HUES6 (cell line): ENCODE data around the gene CALHM1.
"Not testable (repeated sequence)": the region's sequence is repeated elsewhere in the genome, so short reads cannot be mapped to it uniquely, and the experiment has no call there.

ENCODE experiments used
- H3K27ac ChIP-seq: 2 replicates; pipeline ENCODE4 v1.7.0; 2013; ENCODE audit warnings: low read depth, mild to moderate bottlenecking, low read length, inconsistent platforms
- H3K27me3 ChIP-seq: 2 replicates; pipeline ENCODE4 v1.6.1; 2013; ENCODE audit warnings: low read length; ENCODE audit not compliant: control insufficient read depth, insufficient read depth
- H3K36me3 ChIP-seq: 2 replicates; pipeline ENCODE4 v1.6.1; 2013; ENCODE audit warnings: low read length; ENCODE audit not compliant: control insufficient read depth, insufficient read depth
- H3K4me1 ChIP-seq: 2 replicates; pipeline ENCODE4 v1.6.1; 2013; ENCODE audit warnings: low read length; ENCODE audit not compliant: control insufficient read depth, insufficient read depth
- H3K4me3 ChIP-seq: 2 replicates; pipeline ENCODE4 v1.5.1; 2013; ENCODE audit warnings: low read depth, low read length
- H3K9ac ChIP-seq: one replicate; pipeline ENCODE4 v1.6.1; 2013; ENCODE audit warnings: mild to moderate bottlenecking, low read length
- H3K9me3 ChIP-seq: 2 replicates; pipeline ENCODE4 v1.6.1; 2013; ENCODE audit warnings: low read depth, low read length; ENCODE audit not compliant: control insufficient read depth, insufficient read depth

Gene CALHM1, protein sequence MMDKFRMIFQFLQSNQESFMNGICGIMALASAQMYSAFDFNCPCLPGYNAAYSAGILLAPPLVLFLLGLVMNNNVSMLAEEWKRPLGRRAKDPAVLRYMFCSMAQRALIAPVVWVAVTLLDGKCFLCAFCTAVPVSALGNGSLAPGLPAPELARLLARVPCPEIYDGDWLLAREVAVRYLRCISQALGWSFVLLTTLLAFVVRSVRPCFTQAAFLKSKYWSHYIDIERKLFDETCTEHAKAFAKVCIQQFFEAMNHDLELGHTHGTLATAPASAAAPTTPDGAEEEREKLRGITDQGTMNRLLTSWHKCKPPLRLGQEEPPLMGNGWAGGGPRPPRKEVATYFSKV

GRCh38 chr10:103458720-103459119 is at the start of gene CALHM1:
Gene CALHM1, minus strand, starts transcription at chr10:103458900. Its CDS starts 149 bp downstream, at chr10:103458751.
- no peaks in the 10 kb centered on the region for H3K27me3 ChIP-seq
- no peak within 1 kb of the TSS for H3K27ac ChIP-seq
- H3K9me3 ChIP-seq = no peaks in the 10 kb centered on the region
- H3K9ac ChIP-seq = no peak within 1 kb of the TSS
- H3K4me3 ChIP-seq = no peak within 1 kb of the TSS
- H3K4me1 ChIP-seq = peaks cover 7% of the 10 kb centered on the region; the same call in 1 of the 2 replicates
- H3K36me3 ChIP-seq = no peaks in the 10 kb centered on the region

DNA sequence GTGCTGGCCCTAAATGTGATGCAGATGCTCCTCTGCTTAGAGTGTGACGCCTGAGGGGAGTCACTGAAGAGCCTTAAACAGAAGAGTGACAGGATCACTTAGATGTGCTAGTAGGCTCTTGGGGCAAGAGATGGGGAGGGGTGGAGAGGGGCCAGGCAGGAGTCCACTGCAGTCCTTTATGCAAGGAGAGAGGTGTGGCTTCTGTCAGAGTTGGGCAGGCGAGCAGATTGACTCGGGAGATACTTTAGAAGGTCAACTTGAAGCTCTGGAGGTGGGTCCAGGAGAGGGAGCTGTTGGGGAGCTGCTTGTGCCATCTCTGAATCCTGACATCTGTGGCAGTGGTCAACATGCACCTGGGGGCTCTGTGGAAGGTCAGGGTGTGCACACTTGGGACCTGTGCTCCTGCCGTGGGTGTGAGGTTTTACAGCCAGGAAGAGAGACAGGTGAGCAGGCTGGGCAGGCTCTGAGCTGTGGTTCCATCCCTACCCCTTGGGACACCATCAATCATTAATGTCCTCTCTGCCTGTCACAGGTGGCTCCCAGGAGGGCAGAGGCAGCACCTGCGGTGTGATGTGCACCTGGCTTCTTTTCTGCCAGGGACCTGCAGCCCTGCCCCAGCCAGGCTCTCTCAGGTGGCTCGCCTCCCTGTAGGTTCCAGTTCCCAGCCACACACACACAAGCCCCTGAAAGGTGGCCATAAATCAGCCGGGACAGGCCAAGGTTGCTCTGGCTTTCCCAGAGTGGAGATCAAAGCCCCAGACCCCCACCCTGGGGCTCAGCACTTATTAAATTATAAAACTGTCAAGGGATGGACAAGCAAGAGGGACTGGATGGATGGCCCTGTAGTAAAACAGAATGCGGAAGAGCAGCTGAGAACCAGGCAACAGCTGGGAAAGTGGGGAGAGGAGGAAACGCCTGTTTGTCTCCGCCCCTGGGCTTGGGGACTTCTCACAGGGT is 48.8 kb upstream of the CALHM1 start:
- no peaks in the 10 kb centered on the region for H3K36me3 ChIP-seq
- no peaks in the 10 kb centered on the region for H3K9me3 ChIP-seq
- no peaks in the 10 kb centered on the region for H3K27me3 ChIP-seq
- no peak overlapping the region for H3K4me3 ChIP-seq
- no peak overlapping the region for H3K9ac ChIP-seq
- H3K27ac ChIP-seq = no peak overlapping the region
- peaks cover 34% of the 10 kb centered on the region; the same call in 1 of the 2 replicates for H3K4me1 ChIP-seq

GRCh38 chr10:103506061-103506460 is 47.4 kb upstream of the CALHM1 start:
- Histone ChIP-seq H3K9me3 (no peaks in the 10 kb centered on the region), H3K4me3 (no peak overlapping the region), H3K27me3 (no peaks in the 10 kb centered on the region), H3K27ac (no peak overlapping the region), H3K36me3 (no peaks in the 10 kb centered on the region), H3K4me1 (peaks cover 29% of the 10 kb centered on the region; the same call in 1 of the 2 replicates), H3K9ac (no peak overlapping the region)

DNA sequence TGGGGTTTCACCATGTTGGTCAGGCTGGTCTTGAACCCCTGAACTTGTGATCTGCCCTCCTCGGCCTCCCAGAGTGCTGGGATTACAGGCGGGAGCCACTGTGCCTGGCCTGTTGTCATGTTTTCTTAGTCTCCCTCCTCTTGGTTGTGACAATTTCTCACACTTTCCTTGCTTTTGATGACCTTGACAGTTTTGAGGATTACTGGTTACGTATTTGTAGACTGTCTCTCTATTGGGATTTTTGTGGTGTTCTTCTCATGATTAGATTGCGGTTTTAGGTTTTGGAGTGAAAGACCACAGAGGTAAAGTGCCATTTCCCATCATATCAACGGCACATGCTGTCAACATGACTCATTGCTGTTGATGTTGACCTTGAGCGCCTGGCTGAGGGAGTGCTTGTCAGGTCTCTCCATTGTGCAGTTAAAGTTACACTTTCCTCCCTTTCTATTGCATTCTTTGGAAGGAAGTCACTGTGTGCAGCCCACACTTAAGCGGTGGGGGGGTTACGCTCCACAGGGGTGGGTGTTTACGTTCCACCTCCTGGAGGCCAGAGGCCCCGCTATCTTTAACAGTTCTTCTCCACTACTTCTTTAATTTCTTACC is 45.6 kb upstream of the CALHM1 start:
- Histone ChIP-seq H3K9ac (no peak overlapping the region), H3K4me1 (peaks cover 40% of the 10 kb centered on the region), H3K36me3 (no peaks in the 10 kb centered on the region)

DNA sequence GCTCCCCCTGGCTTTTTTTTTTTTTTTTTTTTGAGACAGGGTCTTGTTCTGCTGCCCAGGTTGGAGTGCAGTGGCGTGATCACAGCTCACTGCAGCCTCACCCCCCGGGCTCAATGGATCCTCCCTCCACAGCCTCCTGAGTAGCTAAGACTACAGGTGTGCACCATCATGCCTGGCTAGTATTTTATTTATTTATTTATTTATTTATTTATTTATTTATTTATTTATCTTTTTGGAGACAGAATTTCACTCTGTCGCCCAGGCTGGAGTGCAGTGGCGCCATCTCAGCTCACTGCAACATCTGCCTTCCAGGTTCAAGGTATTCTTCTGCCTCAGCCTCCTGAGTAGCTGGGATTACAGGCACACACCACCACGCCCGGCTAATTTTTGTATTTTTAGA is 45.1 kb upstream of the CALHM1 start:
- H3K4me3 ChIP-seq, H3K27ac ChIP-seq, H3K27me3 ChIP-seq, H3K36me3 ChIP-seq, H3K9me3 ChIP-seq, H3K9ac ChIP-seq: not testable (repeated sequence)
- peaks cover 40% of the 10 kb centered on the region for H3K4me1 ChIP-seq

More for the DNA sequence above, 45.6 kb upstream of the CALHM1 start:
- Histone ChIP-seq H3K4me3 (no peak overlapping the region), H3K27ac (no peak overlapping the region), H3K9me3 (no peaks in the 10 kb centered on the region), H3K27me3 (no peaks in the 10 kb centered on the region)

DNA sequence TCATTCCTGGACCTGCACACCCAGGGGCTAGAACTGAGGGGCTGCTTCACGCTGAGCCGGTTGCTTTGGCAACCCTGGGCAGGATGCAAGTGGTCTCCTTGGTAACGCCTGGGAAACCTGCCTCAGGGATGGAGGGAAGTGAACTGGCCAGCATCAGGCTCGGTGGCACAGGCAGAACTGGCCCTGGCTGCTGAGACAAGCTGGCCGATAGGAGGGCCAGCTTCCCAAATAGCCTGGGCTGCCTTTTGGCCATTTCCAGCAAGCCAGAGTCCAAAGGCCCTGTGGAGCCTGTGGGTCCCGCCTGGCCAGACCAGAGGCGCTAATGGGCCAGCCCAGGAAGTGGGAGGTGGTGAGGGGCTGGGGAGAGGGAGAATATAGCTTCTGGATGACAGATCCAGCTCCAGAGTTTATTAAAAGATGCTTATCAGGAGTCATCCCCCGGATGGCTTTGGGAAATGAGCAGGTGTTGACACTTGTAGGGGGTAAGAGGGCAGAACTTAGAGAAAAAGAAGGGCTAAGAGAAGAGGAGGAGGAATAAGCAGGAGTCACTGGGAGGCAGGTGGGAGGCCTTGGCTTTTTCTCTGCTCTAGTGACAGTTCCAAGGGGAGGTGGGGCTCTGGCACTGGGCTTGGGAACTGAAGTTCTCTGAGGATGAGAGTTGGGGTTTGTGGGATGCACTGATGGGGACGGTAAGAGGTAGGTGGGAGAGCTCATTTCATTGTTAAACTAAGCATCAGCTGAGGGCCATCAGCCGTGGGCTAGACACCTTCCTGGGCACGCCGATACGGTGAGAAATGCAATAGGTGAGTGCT is 44.4 kb upstream of the CALHM1 start:
- Histone ChIP-seq H3K27me3 (no peaks in the 10 kb centered on the region), H3K4me1 (peaks cover 35% of the 10 kb centered on the region), H3K9me3 (no peaks in the 10 kb centered on the region), H3K27ac (no peak overlapping the region; the same call in 1 of the 2 replicates), H3K9ac (no peak overlapping the region), H3K4me3 (no peak overlapping the region), H3K36me3 (no peaks in the 10 kb centered on the region)

DNA sequence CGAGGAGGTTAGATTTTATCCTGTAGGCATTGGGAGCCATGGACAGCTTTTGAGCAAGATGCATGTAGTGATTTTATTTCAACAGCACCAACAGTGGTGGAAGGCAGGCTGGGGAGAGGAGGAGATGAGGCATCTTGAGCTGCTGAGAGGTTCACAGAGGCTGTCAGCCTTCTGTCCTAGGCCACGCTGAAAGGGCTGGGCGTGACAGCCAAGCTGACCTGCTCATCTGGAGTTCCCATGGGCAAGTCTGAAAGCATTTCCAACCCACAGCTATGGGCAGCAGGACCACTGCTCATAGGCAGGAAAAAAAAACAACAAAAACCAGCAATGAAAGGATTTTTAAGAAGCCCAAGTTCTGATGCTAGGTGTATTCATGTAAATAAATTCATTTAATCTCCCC is 42.5 kb upstream of the CALHM1 start:
- H3K9ac ChIP-seq = no peak overlapping the region
- H3K27me3 ChIP-seq = no peaks in the 10 kb centered on the region; the same call in 1 of the 2 replicates
- H3K27ac ChIP-seq = no peak overlapping the region
- H3K4me1 ChIP-seq = peaks cover 24% of the 10 kb centered on the region
- H3K36me3 ChIP-seq = no peaks in the 10 kb centered on the region
- H3K4me3 ChIP-seq = no peak overlapping the region
- H3K9me3 ChIP-seq = no peaks in the 10 kb centered on the region

GRCh38 chr10:103500481-103500880 is 41.8 kb upstream of the CALHM1 start:
- Histone ChIP-seq H3K4me1 (peaks cover 24% of the 10 kb centered on the region), H3K36me3 (no peaks in the 10 kb centered on the region), H3K27me3 (peaks cover 6% of the 10 kb centered on the region), H3K4me3 (no peak overlapping the region), H3K9ac (no peak overlapping the region), H3K27ac (no peak overlapping the region), H3K9me3 (no peaks in the 10 kb centered on the region)

DNA sequence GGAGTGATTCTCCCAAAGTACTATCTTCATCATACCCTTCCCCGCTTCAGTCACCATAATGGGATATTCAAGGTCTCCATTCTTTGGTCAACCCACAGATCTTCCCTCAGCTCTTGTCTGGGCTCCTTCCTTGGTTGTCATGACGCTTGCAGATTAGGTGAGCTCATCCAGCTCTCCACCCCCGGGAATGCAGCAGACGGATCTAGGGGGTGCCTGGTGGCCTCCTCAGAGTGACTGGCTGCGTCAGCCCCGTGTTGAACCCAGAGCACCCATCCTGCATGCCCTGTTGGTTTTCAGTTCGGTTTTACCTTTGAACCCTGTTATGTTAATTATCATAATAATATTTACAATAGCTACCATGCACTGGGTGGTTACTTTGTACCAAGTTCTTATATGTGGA is 41.2 kb upstream of the CALHM1 start:
- Histone ChIP-seq H3K9me3 (no peaks in the 10 kb centered on the region), H3K36me3 (no peaks in the 10 kb centered on the region), H3K27me3 (peaks cover 12% of the 10 kb centered on the region), H3K4me3 (no peak overlapping the region), H3K9ac (no peak overlapping the region), H3K4me1 (peaks cover 24% of the 10 kb centered on the region), H3K27ac (no peak overlapping the region)

GRCh38 chr10:103498936-103499638 is 40.4 kb upstream of the CALHM1 start:
- no peak overlapping the region for H3K27ac ChIP-seq
- H3K36me3 ChIP-seq = no peaks in the 10 kb centered on the region
- peaks cover 20% of the 10 kb centered on the region for H3K4me1 ChIP-seq
- peaks cover 20% of the 10 kb centered on the region for H3K27me3 ChIP-seq
- no peaks in the 10 kb centered on the region for H3K9me3 ChIP-seq
- H3K4me3 ChIP-seq = no peak overlapping the region
- H3K9ac ChIP-seq = no peak overlapping the region
